ENCODE measurements around the gene PCOLCE2.

- TF ChIP-seq EZH2 (IDR thresholded peaks at IDR 0.05): no peak
- no peak for TF ChIP-seq POLR2AphosphoS5 (IDR thresholded peaks at IDR 0.05; ENCODE audit: borderline replicate concordance, low read depth, low read length)
Observed at GRCh38 chr3:142782616-142783015, 106.3 kb downstream of the PCOLCE2 start.

Data from SK-N-MC (cell line).